ENCODE measurements around the gene CRYL1.

CRYL1 gene

DNA sequence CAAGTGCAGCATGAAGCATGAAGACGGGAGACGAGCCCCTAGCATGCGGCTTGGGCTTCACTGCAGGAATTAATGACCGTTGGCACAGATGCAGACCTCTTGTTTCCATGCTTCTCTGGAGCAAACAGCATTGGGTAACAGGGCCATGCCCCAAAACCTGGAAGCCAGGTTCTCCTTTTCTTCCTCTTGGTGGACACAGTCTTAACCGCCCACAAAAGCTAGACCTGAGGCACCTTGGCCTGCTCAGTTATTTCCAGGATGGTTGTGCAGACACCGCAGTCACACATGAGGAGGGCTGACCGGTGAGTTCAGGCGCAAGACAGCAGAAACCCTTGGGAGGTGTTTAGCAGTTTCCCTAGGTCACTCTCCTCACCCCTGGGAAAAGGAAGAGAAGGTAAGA is 159.6 kb downstream of the CRYL1 start:
- TF ChIP-seq, protein P1, sequence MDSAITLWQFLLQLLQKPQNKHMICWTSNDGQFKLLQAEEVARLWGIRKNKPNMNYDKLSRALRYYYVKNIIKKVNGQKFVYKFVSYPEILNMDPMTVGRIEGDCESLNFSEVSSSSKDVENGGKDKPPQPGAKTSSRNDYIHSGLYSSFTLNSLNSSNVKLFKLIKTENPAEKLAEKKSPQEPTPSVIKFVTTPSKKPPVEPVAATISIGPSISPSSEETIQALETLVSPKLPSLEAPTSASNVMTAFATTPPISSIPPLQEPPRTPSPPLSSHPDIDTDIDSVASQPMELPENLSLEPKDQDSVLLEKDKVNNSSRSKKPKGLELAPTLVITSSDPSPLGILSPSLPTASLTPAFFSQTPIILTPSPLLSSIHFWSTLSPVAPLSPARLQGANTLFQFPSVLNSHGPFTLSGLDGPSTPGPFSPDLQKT (IDR thresholded peaks at IDR 0.05; ENCODE audit: borderline replicate concordance, low read depth, low read length): no peak
- TF ChIP-seq ZNF433 (tag by site-specific recombination; IDR thresholded peaks at IDR 0.05; ENCODE audit: low read depth) (no peak), ZBTB8A (tag by site-specific recombination; IDR thresholded peaks at IDR 0.05) (no peak), ZNF133 (tag by site-specific recombination; IDR thresholded peaks at IDR 0.05) (no peak), ZNF132 (tag by site-specific recombination; IDR thresholded peaks at IDR 0.05; ENCODE audit: borderline replicate concordance) (no peak)
- TF ChIP-seq, protein P2, sequence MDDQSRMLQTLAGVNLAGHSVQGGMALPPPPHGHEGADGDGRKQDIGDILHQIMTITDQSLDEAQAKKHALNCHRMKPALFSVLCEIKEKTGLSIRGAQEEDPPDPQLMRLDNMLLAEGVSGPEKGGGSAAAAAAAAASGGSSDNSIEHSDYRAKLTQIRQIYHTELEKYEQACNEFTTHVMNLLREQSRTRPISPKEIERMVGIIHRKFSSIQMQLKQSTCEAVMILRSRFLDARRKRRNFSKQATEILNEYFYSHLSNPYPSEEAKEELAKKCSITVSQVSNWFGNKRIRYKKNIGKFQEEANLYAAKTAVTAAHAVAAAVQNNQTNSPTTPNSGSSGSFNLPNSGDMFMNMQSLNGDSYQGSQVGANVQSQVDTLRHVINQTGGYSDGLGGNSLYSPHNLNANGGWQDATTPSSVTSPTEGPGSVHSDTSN (CRISPR knock-in tag; IDR thresholded peaks at IDR 0.05): no peak
- TF ChIP-seq, protein P3, sequence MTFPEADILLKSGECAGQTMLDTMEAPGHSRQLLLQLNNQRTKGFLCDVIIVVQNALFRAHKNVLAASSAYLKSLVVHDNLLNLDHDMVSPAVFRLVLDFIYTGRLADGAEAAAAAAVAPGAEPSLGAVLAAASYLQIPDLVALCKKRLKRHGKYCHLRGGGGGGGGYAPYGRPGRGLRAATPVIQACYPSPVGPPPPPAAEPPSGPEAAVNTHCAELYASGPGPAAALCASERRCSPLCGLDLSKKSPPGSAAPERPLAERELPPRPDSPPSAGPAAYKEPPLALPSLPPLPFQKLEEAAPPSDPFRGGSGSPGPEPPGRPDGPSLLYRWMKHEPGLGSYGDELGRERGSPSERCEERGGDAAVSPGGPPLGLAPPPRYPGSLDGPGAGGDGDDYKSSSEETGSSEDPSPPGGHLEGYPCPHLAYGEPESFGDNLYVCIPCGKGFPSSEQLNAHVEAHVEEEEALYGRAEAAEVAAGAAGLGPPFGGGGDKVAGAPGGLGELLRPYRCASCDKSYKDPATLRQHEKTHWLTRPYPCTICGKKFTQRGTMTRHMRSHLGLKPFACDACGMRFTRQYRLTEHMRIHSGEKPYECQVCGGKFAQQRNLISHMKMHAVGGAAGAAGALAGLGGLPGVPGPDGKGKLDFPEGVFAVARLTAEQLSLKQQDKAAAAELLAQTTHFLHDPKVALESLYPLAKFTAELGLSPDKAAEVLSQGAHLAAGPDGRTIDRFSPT (tag by site-specific recombination; IDR thresholded peaks at IDR 0.05): no peak
- Histone ChIP-seq H3K27ac (ENCODE audit: extremely low read depth, low read depth, low read length) (no peak overlapping the region), H3K4me1 (ENCODE audit: control insufficient read depth, insufficient read depth, low read length) (no peaks in the 10 kb centered on the region), H3K4me3 (ENCODE audit: low read depth, low read length) (no peak overlapping the region), H3K36me3 (ENCODE audit: control insufficient read depth in 2 of 2, insufficient read depth in 1 of 2, low read length in 2 of 2) (no peaks in the 10 kb centered on the region), H3K9me3 (ENCODE audit: control insufficient read depth, insufficient read depth, low read depth, low read length) (no peaks in the 10 kb centered on the region)
- CTCF ChIA-PET: no interaction called here
- POLR2A ChIA-PET: no interaction called here

DNA sequence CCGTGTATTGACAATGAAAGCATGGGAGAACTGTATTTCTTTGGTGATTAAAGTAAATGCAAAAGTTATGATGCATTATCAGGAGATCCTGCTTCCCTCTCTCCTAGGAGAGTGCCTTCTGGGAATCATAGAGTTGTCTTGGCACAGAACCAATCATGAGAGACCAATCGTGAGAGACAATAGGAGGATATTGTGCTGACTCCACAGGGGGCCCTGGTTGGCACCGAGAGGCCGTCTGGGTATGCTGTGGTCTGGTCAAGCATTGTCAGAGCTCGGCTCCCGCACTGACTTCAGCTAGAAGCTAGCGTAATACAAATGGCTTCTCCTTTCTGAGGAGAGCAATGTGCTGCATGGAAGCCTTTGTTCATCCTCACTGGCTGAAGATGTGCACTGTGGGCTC is 162.1 kb downstream of the CRYL1 start:
- H3K36me3 ChIP-seq (ENCODE audit: control insufficient read depth in 2 of 2, insufficient read depth in 1 of 2, low read length in 2 of 2): no peaks in the 10 kb centered on the region
- POLR2A ChIA-PET: no interaction called here
- TF ChIP-seq ZNF140 (tag by site-specific recombination; IDR thresholded peaks at IDR 0.05) (no peak), RBAK (tag by site-specific recombination; IDR thresholded peaks at IDR 0.05) (no peak), SP7 (tag by site-specific recombination; IDR thresholded peaks at IDR 0.05) (no peak), ZNF133 (tag by site-specific recombination; IDR thresholded peaks at IDR 0.05) (no peak), ZNF529 (tag by site-specific recombination; IDR thresholded peaks at IDR 0.05; ENCODE audit: insufficient replicate concordance) (no peak), ZNF530 (tag by site-specific recombination; IDR thresholded peaks at IDR 0.05; ENCODE audit: low read depth) (no peak), ZFP69B (tag by site-specific recombination; IDR thresholded peaks at IDR 0.05) (no peak), ZBTB7A (tag by site-specific recombination; IDR thresholded peaks at IDR 0.05; ENCODE audit: low read depth) (no peak)
- TF ChIP-seq, protein P4, sequence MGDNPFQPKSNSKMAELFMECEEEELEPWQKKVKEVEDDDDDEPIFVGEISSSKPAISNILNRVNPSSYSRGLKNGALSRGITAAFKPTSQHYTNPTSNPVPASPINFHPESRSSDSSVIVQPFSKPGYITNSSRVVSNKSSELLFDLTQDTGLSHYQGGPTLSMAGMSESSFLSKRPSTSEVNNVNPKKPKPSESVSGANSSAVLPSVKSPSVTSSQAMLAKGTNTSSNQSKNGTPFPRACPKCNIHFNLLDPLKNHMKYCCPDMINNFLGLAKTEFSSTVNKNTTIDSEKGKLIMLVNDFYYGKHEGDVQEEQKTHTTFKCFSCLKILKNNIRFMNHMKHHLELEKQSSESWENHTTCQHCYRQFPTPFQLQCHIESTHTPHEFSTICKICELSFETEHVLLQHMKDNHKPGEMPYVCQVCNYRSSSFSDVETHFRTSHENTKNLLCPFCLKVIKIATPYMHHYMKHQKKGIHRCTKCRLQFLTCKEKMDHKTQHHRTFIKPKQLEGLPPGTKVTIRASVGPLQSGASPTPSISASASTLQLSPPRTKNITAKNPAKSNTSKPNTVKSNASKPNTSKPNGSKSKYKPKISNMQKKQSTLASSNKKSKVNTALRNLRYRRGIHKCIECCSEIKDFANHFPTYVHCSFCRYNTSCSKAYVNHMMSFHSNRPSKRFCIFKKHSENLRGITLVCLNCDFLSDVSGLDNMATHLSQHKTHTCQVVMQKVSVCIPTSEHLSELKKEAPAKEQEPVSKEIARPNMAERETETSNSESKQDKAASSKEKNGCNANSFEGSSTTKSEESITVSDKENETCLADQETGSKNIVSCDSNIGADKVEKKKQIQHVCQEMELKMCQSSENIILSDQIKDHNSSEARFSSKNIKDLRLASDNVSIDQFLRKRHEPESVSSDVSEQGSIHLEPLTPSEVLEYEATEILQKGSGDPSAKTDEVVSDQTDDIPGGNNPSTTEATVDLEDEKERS (tag by site-specific recombination; IDR thresholded peaks at IDR 0.05): no peak
- TF ChIP-seq, protein P5, sequence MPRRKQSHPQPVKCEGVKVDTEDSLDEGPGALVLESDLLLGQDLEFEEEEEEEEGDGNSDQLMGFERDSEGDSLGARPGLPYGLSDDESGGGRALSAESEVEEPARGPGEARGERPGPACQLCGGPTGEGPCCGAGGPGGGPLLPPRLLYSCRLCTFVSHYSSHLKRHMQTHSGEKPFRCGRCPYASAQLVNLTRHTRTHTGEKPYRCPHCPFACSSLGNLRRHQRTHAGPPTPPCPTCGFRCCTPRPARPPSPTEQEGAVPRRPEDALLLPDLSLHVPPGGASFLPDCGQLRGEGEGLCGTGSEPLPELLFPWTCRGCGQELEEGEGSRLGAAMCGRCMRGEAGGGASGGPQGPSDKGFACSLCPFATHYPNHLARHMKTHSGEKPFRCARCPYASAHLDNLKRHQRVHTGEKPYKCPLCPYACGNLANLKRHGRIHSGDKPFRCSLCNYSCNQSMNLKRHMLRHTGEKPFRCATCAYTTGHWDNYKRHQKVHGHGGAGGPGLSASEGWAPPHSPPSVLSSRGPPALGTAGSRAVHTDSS (tag by site-specific recombination; IDR thresholded peaks at IDR 0.05): no peak
- CTCF ChIA-PET: no interaction called here
- H3K9me3 ChIP-seq (ENCODE audit: control insufficient read depth, insufficient read depth, low read depth, low read length): no peaks in the 10 kb centered on the region
- H3K27ac ChIP-seq (ENCODE audit: extremely low read depth, low read depth, low read length): no peak overlapping the region
- H3K4me3 ChIP-seq (ENCODE audit: low read depth, low read length): no peak overlapping the region
- H3K4me1 ChIP-seq (ENCODE audit: control insufficient read depth, insufficient read depth, low read length): no peaks in the 10 kb centered on the region
